Left ventricle myocardium superior (tissue), 1 donor: ENCODE results near the gene GOLGA8Q. TPM values are rescaled to one million over a fixed set of nuclear protein-coding genes. Genes with fewer than 3 reads are reported as not detected.

ENCODE experiments used
- total RNA-seq: library from RNA; stranded (reverse); fragmentation: NEBNext Ultra II Directional; extraction: Animal tissue kit (Norgen Biotek cat#: 25700); gene quantifications from one replicate; pipeline ENCODE4 v1.2.1, GENCODE V29; 2021
- donor health status: DM: no; HTN: yes; CAD: no; lungs with severe emphysema.

GOLGA8Q gene
- total RNA-seq, 1 donor from 2014 or later: 1.1 TPM

Other genes with a start within 250 kb of the GOLGA8Q start
- 1.3 TPM for gene CHRFAM7A, start 158.5 kb upstream of the GOLGA8Q start, total RNA-seq
- gene GOLGA8R, start 137.8 kb upstream of the GOLGA8Q start, total RNA-seq: 5.2 TPM
- gene GOLGA8H, start 52.0 kb downstream of the GOLGA8Q start, total RNA-seq: not detected